Thymus (tissue), 2 donors: ENCODE measurements around the gene YPEL4. TPM values are rescaled to one million over a fixed set of nuclear protein-coding genes. Genes with fewer than 3 reads are reported as not detected.

Experiments used
- polyA plus RNA-seq: library from polyadenylated mRNA; stranded (reverse); fragments of 200-250 nt; gene quantifications from one replicate; pipeline ENCODE4 v1.2.3, GENCODE V29; 2013
- total RNA-seq: library from RNA; stranded (reverse); fragments of 120-200 nt; gene quantifications from one replicate; pipeline ENCODE4 v1.2.4, GENCODE V29; 2013
- donor health status: healthy.

Gene YPEL4
- total and polyA plus RNA-seq, 2 donors, result 0.94 to 5.9 TPM

Other genes with a start within 250 kb of the YPEL4 start
- 17.8 TPM for gene SLC43A3, start 222.8 kb downstream of the YPEL4 start, total RNA-seq
- gene SLC43A3, start 222.8 kb downstream of the YPEL4 start, polyA plus RNA-seq, result 28.7 TPM
- 0.42 TPM for gene RTN4RL2, start 189.4 kb downstream of the YPEL4 start, total RNA-seq
- 1.4 TPM for gene RTN4RL2, start 189.4 kb downstream of the YPEL4 start, polyA plus RNA-seq
- gene SLC43A1, start 134.2 kb downstream of the YPEL4 start, total RNA-seq, result 2.3 TPM
- gene SLC43A1, start 134.2 kb downstream of the YPEL4 start, polyA plus RNA-seq, result 5.1 TPM
- gene TIMM10, start 119.2 kb downstream of the YPEL4 start, total RNA-seq, result 46.3 TPM
- gene TIMM10, start 119.2 kb downstream of the YPEL4 start, polyA plus RNA-seq, result 49.3 TPM
- 0.05 TPM for gene SMTNL1, start 112.3 kb downstream of the YPEL4 start, total RNA-seq
- gene SMTNL1, start 112.3 kb downstream of the YPEL4 start, polyA plus RNA-seq, result 0.05 TPM
- gene UBE2L6, start 82.2 kb downstream of the YPEL4 start, total RNA-seq, result 119 TPM
- gene UBE2L6, start 82.2 kb downstream of the YPEL4 start, polyA plus RNA-seq, result 98.7 TPM
- gene SERPING1, start 52.2 kb downstream of the YPEL4 start, total RNA-seq, result 9.8 TPM
- 164 TPM for gene SERPING1, start 52.2 kb downstream of the YPEL4 start, polyA plus RNA-seq
- 22.0 TPM for gene CLP1, start 7.8 kb upstream of the YPEL4 start, total RNA-seq
- gene CLP1, start 7.8 kb upstream of the YPEL4 start, polyA plus RNA-seq, result 13.6 TPM
- gene ZDHHC5, start 18.2 kb upstream of the YPEL4 start, total RNA-seq, result 17.4 TPM
- 21.0 TPM for gene ZDHHC5, start 18.2 kb upstream of the YPEL4 start, polyA plus RNA-seq
- 19.4 TPM for gene MED19, start 62.3 kb upstream of the YPEL4 start, total RNA-seq
- 13.3 TPM for gene MED19, start 62.3 kb upstream of the YPEL4 start, polyA plus RNA-seq
- 60.2 TPM for gene TMX2, start 62.7 kb upstream of the YPEL4 start, total RNA-seq
- 61.4 TPM for gene TMX2, start 62.7 kb upstream of the YPEL4 start, polyA plus RNA-seq
- 206 TPM for gene SELENOH, start 91.6 kb upstream of the YPEL4 start, total RNA-seq
- 198 TPM for gene SELENOH, start 91.6 kb upstream of the YPEL4 start, polyA plus RNA-seq
- under 0.01 TPM for gene BTBD18, start 101.9 kb upstream of the YPEL4 start, total RNA-seq
- gene BTBD18, start 101.9 kb upstream of the YPEL4 start, polyA plus RNA-seq, result 0.02 TPM
- 38.6 TPM for gene CTNND1, start 111.9 kb upstream of the YPEL4 start, total RNA-seq
- 34.9 TPM for gene CTNND1, start 111.9 kb upstream of the YPEL4 start, polyA plus RNA-seq